Smooth muscle cell (in vitro differentiated cells): Measurements from ENCODE around the gene STS. TPM values are rescaled to one million over a fixed set of nuclear protein-coding genes. Genes with fewer than 3 reads are reported as not detected.

Experiments
- DNase-seq: peaks from one replicate; lab custom pipeline; 2025; ENCODE audit not compliant: unreplicated experiment; lab: John Stamatoyannopoulos, UW
- H2AFZ ChIP-seq: fragments of 200-600 bp; sonication (generic); 2 replicates; pipeline ENCODE4 v1.6.0; 2016; ENCODE audit warnings: antibody characterized with exemption, low read depth, mild to moderate bottlenecking
- H3F3A ChIP-seq: fragments of 200-600 bp; sonication (generic); 2 replicates; pipeline ENCODE4 v1.6.0; 2017; ENCODE audit warnings: antibody characterized with exemption, low read depth
- H3K27ac ChIP-seq: fragments of 200-600 bp; sonication (generic); 2 replicates; pipeline ENCODE4 v1.5.1; 2016; ENCODE audit warnings: low read depth, mild to moderate bottlenecking
- H3K27me3 ChIP-seq: fragments of 200-600 bp; sonication (generic); 2 replicates; pipeline ENCODE4 v1.6.1; 2016; ENCODE audit warnings: low read depth, mild to moderate bottlenecking
- H3K36me3 ChIP-seq: fragments of 200-600 bp; sonication (generic); 2 replicates; pipeline ENCODE4 v1.5.1; 2016; ENCODE audit warnings: low read depth
- H3K4me1 ChIP-seq: fragments of 200-600 bp; sonication (generic); 2 replicates; pipeline ENCODE4 v1.5.1; 2016; ENCODE audit warnings: low read depth
- H3K4me2 ChIP-seq: fragments of 200-600 bp; sonication (generic); 2 replicates; pipeline ENCODE4 v1.6.0; 2016; ENCODE audit warnings: mild to moderate bottlenecking
- H3K4me3 ChIP-seq: fragments of 200-600 bp; sonication (generic); 2 replicates; pipeline ENCODE4 v1.5.1; 2016; ENCODE audit warnings: mild to moderate bottlenecking
- H3K79me2 ChIP-seq: fragments of 200-600 bp; sonication (generic); 2 replicates; pipeline ENCODE4 v1.6.0; 2016; ENCODE audit warnings: low read depth, mild to moderate bottlenecking
- H3K9ac ChIP-seq: fragments of 200-600 bp; sonication (generic); 2 replicates; pipeline ENCODE4 v1.6.0; 2016; ENCODE audit warnings: low read depth
- H3K9me3 ChIP-seq: fragments of 200-600 bp; sonication (generic); replicated peaks from 2 replicates; pipeline ENCODE4 v1.5.1; 2016; ENCODE audit warnings: low read depth
- H4K20me1 ChIP-seq: fragments of 200-600 bp; sonication (generic); 2 replicates; pipeline ENCODE4 v1.6.0; 2016; ENCODE audit warnings: low read depth
- CTCF ChIP-seq: fragments of 200-600 bp; sonication (generic); IDR thresholded peaks from 2 replicates; pipeline ENCODE4 v1.5.1; 2017; ENCODE audit warnings: borderline replicate concordance, mild to moderate bottlenecking, antibody characterized with exemption; ENCODE audit not compliant: insufficient read depth, poor library complexity, severe bottlenecking
- WGBS: methylation state at CpG from one replicate; pipeline ENCODE4 v1.1.7; 2016; ENCODE audit warnings: low lambda C conversion rate; 5-methylcytosine and 5-hydroxymethylcytosine counted together
- polyA plus RNA-seq: library from polyadenylated mRNA; unstranded; fragments of >200 nt; fragmentation: Nextera tagmentation; extraction: Ambion mirVana; gene quantifications from 2 replicates; pipeline ENCODE4 v1.2.1, GENCODE V29; 2016
- total RNA-seq: library from RNA; depleted of rRNA; stranded (reverse); fragments of >200 nt; gene quantifications from 2 replicates; pipeline ENCODE4 v1.2.3, GENCODE V29; 2014

STS gene
- total and polyA plus RNA-seq, 2 experiments from 2014 or later = 2.2 to 3.8 TPM

DNA sequence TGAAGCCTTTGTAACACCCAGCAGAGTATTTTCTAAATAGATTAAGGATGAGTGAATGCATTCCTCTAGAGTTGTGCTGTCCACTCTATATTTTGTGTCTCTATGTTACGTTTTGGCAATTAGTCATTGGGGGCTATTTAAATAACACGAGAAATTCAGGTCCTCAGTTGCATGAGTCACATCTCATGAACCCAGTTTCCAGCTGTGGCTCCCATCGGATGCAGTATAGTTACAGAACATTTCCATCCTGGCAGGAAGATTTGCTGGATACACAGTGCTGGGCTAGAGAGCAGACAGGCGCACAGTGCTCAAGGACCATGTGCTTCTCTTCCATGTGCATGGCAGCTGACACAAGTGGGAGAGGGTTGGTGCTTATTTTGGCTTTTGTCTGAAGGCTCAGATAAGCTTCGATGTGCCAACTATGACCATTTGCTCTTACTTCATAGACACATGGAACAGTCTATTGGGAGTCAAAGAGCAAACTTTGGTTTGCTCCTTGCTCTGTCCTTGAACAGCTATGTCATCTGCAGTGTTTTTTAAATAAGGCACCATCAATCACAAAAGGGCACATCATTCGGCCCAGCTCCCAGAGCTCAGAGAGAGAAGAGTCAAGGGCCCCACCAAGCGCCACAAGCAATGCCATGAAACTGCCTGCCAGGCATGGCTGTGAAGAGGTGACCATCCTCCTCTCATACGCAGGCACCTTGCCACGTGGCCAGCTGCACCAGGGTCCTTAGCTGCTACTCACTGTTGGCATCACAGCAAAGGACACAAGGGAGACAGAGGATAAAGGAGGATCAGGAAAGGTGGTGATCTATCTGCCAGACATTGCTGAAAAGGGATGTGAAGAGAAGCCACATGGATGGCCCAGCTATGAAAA, 8.1 kb upstream of the STS start:
- H3K36me3 ChIP-seq = no peaks in the 10 kb centered on the region
- no peaks in the 10 kb centered on the region for H3F3A ChIP-seq
- H3K27ac ChIP-seq = no peak overlapping the region
- H3K9ac ChIP-seq = no peak overlapping the region
- H3K4me1 ChIP-seq = no peaks in the 10 kb centered on the region
- no peak for DNase-seq
- no peaks in the 10 kb centered on the region for H3K79me2 ChIP-seq
- no peak for TF ChIP-seq CTCF
- H3K4me2 ChIP-seq = no peak overlapping the region
- 63% methylated on average over 9 of the region's 9 CpGs for WGBS
- no peaks in the 10 kb centered on the region for H3K9me3 ChIP-seq
- H3K4me3 ChIP-seq = no peak overlapping the region
- H3K27me3 ChIP-seq = no peaks in the 10 kb centered on the region
- no peaks in the 10 kb centered on the region for H4K20me1 ChIP-seq
- no peak overlapping the region for H2AFZ ChIP-seq

- no peak for TF ChIP-seq CTCF
- no peaks in the 10 kb centered on the region for H3K79me2 ChIP-seq
- no peaks in the 10 kb centered on the region for H4K20me1 ChIP-seq
- H3K36me3 ChIP-seq = no peaks in the 10 kb centered on the region
- no peak overlapping the region for H3K9ac ChIP-seq
- DNase-seq = no peak
- no peaks in the 10 kb centered on the region for H3F3A ChIP-seq
- no peaks in the 10 kb centered on the region for H3K27me3 ChIP-seq
- H3K4me2 ChIP-seq = no peak overlapping the region
- H3K4me3 ChIP-seq = no peak overlapping the region
- H3K9me3 ChIP-seq = no peaks in the 10 kb centered on the region
- no peaks in the 10 kb centered on the region for H3K4me1 ChIP-seq
- 83% methylated on average over 1 of the region's 1 CpG for WGBS
- H2AFZ ChIP-seq = no peak overlapping the region
- H3K27ac ChIP-seq = no peak overlapping the region
Measured at GRCh38 chrX:7143076-7143475, 4.4 kb upstream of the STS start.

DNA sequence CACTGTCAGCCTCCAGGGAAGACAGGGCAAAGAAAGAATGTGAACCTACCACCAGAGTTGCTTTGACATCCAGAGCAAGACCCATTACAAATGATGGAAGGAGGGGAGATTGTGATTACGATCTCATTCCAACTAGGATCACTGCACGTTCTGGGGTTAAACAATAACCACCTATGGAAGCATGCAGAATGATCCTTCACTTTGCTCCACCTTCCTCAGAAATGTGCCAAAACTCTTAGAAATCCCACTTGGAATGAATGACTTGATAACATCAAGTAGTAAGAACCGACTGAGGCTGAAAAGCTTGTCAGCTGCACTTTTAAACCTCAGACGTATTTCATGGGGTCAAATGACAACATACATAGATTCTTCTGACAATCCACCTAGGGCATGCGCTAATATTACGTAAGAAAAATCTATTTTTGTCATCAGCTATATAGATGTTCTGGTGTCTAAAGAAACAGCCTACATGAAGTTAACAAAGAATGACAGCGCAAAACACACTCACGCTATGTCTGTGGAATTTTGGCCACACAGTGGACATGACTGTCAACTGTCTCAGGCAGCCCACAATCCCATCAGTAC, 3.5 kb upstream of the STS start:
- DNase-seq = no peak
- Histone ChIP-seq H3K27ac (no peak overlapping the region), H3K4me2 (no peak overlapping the region), H3F3A (no peaks in the 10 kb centered on the region), H3K9me3 (no peaks in the 10 kb centered on the region), H3K27me3 (no peaks in the 10 kb centered on the region), H3K36me3 (no peaks in the 10 kb centered on the region), H3K4me1 (no peaks in the 10 kb centered on the region), H4K20me1 (no peaks in the 10 kb centered on the region), H3K9ac (no peak overlapping the region), H3K79me2 (no peaks in the 10 kb centered on the region), H2AFZ (no peak overlapping the region), H3K4me3 (no peak overlapping the region)
- 79% methylated on average over 8 of the region's 8 CpGs for WGBS
- no peak for TF ChIP-seq CTCF
